GM19455 (cell line): Measurements from ENCODE around the gene TIMP2.
"Not testable (repeated sequence)": the region's sequence is repeated elsewhere in the genome, so short reads cannot be mapped to it uniquely, and the experiment has no call there.

Experiments used
- ATAC-seq: cut with Tn5 transposase; IDR thresholded peaks from one replicate; pipeline ENCODE4 v1.9.1; 2021; ENCODE audit not compliant: unreplicated experiment

TIMP2 gene

DNA sequence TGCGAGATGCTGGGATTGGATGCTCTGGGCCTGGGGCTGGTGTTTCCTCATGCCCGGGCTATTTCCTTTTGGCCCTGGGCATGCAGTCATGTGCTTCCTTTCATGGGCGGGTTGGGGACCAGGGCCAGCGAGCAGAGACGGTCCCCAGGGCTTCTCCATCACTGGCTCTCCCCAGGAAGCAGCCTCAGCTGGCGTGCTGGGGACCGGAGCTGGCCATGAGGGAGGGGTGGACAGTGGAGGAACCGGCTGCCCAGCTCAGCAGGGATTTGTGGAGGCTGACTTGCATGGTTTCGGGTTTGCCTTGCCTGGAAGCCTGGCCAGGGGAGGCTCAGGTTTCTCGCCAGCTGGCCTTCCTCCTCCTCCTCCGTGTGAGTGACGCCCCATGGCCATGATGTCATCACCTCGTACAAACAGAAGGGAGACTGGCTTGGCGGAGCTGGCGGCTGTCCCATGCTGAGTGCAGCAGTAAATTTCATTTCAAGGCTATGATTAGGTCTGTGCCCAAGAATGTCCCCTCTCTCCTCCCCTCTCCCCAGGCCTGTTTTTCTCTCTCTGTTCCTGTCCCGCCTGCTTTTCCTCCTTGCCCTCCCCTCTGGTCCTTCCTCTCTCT lies 8.9 kb upstream of the TIMP2 start:
- no peak for ATAC-seq

DNA sequence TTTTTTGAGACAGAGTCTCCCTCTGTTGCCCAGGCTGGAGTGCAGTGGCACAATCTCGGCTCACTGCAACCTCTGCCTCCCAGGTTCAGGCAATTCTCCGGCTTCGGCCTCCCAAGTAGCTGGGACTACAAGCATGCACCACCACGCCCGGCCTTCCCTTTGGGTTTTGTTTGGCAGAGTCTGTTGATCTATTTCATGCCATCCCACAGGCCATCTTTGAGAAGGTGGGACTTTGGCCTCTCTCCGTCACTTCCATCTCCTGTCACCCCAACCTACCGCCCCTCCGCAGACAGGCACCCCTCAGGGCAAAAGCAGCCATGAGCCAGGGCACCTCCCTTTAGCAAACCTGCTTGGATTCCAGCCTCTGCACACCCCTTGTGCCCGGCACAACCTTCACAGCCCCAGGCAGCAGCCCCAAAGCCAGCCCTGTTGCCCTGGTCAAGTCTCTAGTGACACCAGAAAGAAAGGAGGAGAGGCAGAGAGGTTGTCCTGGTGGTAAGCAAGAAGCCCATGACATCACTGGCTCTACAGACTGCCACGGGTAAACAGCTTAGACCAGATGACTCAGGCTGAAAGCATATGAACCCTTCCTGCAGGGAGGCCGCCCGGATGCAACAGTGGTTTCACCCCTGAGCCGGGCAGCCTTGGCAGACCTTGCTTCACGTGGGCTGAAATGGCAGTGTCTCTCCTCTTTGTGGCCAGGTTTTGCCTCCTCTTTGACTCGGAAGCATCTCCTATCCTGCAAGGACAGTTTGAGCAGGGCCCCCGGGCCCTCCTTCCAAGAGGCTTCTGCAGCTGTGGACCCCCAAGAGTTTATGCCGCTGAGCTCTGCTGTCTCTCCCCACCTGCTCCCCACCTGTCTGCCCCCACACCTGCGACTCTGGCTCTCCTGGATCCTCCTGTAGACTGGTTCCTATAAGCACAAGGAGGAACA lies 8.1 kb upstream of the TIMP2 start:
- ATAC-seq: no peak

DNA sequence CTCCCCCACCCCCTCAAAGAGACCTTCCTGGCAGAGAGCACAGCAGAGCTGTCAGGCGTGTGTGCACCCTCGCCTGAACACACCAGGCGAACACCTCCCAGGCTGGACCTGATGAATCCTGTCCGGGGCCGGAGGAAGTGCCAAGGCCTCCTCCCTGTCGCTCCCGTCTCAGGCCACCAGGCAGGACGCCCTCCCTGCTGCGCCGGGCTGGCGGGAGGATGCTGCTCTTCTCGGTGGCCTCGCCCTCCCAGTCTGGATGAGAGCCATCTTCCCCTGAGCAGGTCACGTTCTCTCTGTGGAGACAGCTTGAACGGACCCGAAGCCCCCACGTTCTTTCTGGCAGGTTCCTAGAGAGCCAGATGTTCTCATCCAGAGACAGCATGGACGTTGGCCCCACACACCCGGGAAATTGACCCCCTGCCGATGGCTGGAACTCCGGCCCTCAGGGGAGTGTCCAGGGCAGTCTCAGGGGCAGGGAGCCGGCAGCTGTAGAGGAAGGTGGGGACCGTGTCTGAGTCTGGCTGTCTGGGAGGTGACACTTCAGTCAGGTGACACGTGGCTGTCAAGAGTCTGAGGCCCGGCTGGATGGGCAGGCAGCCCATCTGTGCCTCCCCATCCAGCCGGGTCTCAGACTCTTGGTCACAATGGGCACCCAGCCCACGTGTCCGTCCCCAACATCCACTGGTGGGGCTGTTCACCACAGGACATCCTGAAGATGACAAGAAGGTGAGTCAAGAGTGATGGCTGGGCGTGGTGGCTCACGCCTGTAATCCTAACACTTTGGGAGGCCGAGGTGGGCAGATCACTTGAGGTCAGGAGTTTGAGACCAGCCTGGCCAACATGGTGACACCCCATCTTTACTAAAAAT lies 5.0 kb upstream of the TIMP2 start:
- ATAC-seq: no peak

DNA sequence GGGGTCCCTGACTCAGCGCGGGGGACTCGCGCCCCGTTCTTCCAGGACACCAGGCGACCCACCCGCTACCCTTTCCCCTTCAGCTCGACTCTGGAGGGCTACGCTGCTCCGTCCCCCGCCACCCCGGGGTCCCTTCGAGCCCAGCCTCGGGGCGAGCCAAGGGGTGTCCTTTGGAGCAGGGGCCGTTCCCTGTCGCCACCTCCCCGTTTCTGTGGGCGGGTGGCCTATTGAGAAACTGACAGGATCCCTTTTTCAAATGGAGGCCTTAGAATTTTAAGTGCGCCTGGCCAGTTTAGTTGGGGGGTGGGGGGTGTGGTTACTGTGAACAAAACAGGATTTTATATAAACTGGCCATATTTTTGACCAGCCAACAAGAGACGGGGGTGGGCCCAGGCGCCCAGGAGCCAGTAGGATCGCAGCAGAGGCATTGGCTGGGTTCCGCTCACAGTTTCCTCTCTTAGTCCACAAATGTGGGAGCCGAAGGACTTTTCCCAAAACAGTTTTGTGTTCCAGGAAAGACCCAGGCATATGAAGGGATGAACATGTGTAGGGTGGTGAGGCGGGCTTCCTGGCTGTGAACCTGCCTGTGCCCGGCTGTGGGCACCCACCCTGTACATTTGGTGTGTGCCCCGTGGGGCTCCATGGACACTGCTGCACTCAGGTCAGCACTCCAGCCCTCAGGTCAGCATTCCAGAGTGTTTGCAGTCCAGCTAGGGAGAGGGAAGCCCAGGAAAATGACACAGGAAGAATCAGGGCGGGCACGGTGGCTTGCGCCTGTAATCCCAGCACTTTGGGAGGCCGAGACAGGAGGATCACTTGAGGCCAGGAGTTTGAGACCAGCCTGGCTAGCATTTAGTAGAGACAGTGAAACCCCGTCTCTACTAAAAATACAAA lies 722 bp upstream of the TIMP2 start:
- ATAC-seq: no peak

DNA sequence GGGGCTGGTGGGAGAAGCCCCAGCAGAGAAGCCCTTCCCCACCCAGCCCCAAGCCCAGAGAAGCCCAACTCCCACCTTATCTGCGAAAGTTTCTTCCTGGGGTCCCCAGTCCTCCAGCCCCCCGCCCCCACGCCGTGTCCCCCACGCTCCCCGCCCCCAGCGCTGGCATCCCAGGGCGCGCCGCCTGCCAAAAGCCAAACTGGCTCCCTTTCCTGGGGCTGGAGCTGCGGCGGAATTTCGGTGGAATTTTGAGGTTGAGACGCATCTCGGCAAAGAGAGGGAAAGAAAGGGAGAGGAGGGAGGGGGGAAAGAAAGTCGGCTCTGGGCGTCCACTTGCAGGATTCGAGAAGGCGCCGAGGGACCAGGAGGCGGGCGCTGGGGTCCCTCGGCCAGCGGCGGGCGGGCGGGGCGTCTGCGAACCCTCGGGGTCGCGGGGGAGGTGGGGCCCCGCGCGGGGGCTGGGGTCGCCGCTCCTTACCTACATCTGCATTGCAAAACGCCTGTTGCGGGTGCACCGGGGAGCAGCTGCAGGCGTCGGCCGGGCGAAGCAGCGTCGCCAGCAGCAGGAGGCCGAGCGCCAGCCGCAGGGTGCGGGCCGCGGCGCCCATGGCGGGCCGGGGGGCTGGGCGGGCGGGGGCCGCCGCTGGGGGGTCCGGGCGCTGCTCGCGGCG lies 571 bp downstream of the TIMP2 start:
- ATAC-seq: no peak

DNA sequence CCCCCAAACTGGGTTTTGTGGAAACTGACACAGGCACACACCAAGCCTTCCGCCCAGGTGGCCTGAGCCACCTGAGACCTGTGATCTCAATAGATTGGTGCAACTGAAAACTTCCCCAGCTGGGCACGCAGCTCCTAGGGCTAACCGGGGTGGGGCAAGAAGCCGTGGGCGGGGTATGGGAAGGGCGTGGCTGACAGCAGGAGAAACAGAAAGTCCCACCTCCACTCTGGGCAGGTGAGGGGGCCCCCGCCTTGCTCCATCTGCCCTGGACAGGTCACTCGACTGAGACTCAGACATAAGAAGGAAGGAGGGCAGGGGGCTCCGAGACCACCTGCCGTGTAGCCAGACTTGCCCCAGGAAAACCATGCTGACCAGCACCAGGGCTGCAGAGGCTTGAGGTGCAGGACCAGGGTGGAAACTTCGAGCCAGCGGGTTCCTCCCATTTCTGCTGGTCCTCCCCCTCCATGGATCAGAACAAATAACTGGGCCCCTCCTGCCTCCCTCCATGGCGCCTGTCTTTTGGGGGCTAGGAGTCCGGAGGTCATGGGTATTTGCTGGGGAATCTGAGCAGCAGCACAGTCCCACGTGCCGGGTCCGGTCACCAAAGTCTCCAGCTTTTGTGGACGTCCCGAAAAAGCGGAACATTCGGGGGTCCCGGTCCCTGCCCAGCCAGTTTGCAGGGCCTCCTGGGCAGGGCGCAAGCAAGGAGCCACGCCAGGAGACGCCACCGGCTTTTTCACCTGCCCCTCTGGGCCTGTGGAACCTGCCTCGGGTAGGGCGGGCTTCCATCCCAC lies 1.3 kb downstream of the TIMP2 start:
- no peak for ATAC-seq

DNA sequence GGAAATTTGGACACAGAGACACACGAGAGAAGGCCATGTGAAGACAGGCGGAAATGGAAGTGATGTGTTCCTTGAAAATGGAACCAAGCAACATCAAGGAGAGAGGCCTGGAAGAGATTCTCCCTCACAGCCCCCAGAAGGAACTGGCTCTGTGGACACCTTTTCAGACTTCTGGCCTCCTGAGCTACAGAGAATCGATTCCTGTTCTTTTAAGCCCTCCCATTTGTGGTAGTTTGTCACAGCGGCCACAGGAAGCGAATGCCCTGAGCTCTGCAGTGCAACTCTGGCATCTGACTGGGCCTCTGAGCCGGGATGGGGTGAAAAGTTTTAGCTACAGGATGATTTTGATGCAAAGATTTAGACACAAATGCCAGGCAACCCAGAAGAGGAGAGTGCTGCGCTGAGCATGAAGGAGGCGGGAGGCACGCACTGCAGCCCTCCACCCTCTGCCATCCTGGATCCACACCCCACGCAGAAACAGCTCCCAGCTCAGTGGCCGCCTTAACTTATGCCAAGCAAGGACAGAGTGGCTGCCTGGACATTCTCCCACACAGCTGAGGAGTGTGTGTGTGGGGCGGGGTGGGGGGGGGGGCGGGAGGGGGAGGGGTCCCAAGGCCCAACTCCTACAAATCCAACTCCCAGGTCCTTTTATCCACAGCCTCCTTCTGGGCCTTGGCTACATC lies 2.2 kb downstream of the TIMP2 start:
- ATAC-seq: no peak

DNA sequence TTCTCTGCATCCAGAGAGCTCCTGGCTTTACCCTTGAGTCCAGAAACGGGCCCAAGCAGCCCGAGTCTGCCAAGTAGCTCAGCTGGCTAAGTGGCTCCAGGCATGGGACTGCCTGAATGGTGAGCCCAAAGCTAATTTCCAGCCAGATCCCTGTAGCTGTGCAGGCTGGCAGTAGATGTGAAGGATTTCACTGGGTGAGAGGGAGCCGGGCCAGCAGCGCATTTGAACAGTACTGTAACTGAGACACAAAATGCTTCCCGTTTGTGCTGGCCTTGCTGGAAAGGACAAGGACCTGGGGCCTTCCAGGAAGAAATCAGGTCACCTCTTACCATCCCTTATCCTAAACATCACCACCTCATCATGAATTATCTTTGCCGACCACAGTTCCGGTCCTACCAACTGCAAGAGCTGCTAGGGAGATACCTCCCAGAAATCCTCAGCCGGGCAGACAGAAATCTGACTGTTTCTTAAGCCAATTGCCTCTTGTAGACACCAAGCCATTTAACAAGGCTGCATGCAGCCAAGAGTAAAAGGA lies 3.7 kb downstream of the TIMP2 start:
- no peak for ATAC-seq

DNA sequence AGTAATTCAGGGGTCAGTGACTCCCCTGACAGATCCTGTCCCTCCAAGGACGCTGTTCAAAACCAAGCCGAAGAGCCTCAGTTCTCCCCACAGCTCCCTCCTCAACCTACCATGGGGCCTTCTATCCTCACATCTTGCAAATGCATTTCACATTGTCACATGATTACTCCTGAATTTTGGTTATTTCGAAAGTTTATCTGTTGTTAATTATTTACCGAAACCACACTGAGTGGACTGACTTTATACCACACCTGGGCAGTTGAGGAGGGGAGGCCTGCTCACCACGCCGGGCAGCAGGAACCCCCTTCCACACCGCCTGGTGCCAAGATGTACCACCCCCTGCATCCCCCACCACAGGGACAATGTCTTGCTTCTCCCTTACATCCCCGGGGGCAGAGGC lies 4.7 kb downstream of the TIMP2 start:
- no peak for ATAC-seq

DNA sequence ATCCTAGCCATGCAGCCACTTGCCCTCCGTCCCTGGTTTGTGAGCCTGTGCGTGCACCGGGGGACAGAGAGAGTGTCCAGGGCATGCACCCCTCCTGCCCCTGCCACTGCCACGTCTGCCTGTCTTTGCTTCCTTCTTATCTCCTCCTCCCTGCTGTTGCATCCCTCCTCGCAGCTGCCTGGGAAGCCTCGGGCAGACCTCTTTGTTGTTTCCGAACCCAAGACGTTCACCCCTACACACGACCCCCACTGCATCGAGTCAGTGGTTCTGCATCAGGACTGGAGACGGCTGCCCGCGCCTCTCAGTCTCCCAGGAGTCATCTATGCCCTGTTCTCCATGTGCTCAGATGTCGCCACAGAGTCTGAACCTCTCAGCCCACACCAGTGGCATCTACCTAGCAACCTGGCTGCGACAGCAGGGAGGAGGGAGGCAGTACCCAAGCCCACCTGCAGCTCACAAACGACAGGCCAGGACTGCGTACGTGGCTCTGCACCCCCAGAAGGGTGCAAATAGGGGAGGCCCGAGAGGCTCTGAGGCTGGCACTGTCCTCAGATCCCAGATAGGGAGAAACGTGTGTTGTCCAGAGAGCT lies 5.2 kb downstream of the TIMP2 start:
- ATAC-seq: no peak

DNA sequence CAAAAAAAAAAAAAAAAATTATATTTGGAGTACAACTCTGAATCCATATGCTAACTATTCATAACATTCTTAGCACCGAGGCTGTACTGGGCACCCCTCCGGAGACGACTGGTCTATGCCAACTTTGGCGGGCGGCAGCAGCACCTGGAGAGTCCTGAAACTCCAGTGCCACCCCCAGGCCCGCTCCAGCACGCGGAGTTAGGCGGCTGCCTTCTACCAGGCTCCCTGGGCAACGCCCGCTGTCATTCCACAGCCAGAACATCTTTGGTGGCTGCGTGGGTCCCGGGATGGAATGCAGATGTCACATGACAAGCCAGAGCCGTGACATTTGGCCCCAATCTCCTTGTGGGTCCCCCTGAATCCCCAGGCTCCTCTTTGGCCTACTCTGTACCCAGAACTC lies 6.2 kb downstream of the TIMP2 start:
- ATAC-seq: no peak

DNA sequence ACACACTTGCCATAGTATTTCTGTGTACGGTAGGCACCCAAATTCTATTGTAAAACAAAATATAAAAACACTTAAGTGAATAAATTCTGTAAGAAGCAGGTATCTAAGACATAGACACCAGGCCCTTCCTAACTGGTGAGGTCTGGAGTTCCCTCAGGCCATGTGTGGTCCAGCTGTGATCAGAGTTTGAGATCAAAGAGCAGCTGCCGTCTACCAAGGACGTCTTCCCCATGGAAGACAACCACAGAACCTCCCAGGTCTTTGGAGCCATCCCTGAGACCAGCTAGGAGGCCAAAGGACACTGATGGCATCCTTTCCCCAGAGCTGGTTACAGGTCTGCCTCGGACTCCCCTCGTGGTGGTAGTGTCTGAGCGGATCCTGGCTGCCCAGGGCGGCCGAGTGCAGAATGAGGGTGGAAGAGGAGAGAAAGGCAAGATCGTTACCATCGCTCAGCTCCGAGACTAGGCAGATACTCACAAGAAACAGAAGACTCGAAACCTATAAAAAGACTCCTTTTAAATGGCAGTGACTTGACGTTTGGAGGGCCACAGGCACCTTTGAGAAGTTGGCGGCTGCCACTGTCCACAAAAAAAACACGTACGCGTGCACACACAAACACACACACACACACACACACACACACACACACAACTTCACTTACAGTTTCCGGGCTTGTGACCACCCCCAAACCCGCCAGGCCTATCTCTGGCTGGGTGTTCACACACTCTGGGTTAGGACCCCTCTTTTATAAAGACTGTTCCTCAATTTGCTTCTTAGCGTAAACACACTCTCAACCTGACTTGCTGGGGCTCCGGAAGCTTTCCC lies 7.5 kb downstream of the TIMP2 start:
- no peak for ATAC-seq

DNA sequence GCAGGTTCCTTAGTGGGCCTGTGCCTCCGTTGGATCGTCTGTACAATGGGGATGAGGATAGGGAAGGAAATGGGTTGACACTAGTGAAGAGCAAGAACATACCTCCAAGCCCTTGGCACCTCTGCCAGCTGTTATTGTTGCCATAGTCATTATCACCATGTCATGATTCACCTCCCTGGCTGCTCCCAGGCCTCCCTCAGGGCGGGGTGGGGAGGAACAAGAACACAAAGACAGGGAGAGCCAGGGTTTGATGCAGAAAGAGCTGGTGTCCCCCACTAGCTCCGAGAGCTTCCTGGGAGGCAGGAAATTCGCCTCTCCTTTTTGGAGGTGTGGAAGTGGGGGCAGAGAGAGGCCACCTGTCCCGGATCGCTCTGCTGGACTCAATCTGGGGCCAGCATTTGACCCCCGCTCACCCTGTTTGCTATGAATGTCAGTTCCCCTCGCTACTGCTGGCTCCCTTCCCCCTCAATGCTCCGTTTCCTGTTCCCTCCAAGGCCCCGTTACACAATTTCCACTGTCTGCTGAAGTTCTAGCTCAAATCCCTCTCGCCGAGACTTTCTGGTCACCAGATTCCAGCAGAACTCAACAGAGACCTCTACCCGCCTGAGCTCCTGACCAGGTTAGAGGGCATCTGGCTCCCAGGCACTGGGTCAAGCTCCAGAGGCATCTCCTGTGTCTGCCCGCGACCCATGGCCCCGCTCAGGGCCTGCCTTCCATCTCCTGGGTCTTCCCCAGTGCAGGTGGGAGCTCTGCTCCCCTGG lies 9.1 kb downstream of the TIMP2 start:
- ATAC-seq: no peak

DNA sequence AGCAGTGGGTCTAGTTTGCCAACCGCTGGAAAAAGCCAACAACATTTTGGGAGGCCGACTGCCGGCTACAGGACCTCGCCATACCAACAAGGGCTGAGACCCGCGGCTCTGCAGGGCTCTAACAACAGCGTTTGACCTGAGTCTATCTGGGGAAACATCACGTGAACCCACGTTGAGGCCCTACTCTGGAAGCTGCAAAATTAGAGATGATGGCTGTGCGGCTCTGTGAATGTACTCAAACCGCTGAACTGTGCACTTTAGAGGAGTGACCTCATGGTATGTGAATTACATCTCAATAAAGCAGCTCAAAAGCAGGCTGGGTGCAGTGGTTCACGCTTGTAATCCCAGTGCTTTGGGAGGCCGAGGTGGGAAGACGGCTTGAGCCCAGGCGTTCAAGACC lies 12.1 kb downstream of the TIMP2 start:
- ATAC-seq: no peak

DNA sequence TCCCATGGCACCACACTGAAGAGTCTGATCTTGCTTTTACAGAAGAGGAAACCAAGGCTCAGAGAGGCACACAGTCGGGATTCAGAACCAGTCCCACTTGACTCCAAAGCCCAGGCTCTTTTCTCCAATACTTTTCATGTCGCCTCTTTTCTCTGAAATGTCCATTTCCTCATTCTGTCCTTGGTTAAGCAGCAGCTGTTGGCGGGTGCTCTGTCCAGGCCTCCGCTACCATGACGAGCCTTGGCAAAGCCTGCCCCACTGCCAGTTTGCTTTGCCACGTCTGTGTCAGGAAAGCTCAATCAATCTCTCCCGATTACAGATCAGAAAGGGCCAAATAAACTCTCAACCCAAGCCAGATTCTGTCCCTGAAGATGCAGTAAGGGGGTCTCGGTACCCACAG lies 13.1 kb downstream of the TIMP2 start:
- ATAC-seq: no peak

DNA sequence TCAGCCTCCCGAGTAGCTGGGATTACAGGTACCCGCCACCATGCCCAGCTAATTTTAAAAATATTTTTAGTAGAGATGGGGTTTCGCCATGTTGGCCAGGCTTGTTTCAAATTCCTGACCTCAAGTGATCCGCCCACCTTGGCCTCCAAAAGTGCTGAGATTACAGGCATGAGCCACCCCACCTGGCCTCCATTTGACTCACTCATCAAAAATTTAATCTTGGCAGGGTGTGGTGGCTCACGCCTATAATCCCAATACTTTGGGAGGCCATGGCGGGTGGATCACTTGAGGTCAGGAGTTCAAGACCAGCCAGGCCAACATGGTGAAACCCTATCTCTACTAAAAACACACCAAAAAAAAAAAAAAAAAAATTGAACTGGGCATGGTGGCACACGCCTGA lies 13.6 kb downstream of the TIMP2 start:
- not testable (repeated sequence) for ATAC-seq
